CD4-positive, alpha-beta T cell treated with Interleukin-10 for 1 hour (primary cell): ENCODE data around the gene EXOC1.
"Not testable (repeated sequence)": the region's sequence is repeated elsewhere in the genome, so short reads cannot be mapped to it uniquely, and the experiment has no call there.

Experiments
- DNase-seq: peaks from one replicate; pipeline ENCODE4 v3.0.0-alpha.2; 2020

Gene EXOC1

GRCh38 chr4:55912249-55912648 lies 58.8 kb downstream of the EXOC1 start:
- no peak for DNase-seq

- no peak for DNase-seq
Observed at GRCh38 chr4:55920571-55920970, 67.1 kb downstream of the EXOC1 start.

- no peak for DNase-seq
Observed at GRCh38 chr4:55921093-55921492, 67.6 kb downstream of the EXOC1 start.

GRCh38 chr4:55925241-55925640 lies 71.8 kb downstream of the EXOC1 start:
- no peak for DNase-seq

- no peak for DNase-seq
Observed at GRCh38 chr4:55926610-55927009, 73.2 kb downstream of the EXOC1 start.

DNA sequence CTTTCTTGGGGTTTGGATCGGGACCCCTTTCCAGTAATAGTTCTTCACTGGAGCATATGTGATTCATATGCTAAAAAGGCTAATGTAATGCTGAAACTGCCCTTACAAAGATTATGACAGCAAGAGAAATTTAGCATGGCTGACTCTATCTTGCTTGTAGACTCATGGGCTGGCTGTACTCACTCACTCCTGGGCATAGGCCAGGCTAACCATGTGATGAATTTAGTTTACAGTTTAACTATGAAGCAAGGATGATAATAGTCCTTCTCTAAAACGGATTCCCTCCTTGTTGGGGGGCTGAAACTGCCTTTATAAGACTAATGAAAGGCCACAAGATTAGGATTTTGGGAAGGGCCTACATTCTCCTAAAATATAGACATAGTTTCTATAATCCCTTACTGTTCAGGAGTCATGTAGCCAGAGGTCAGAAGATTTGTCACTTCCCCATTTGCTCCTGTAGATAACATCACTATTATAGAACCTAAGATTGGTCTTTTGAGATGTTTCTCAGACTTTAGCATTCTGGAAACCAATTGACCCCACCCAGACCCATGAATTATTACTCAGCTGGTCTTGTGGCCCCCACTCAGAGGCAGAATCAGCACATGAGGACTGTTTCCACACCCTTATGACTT lies 74.5 kb downstream of the EXOC1 start:
- DNase-seq = no peak

GRCh38 chr4:55928846-55929245 lies 75.4 kb downstream of the EXOC1 start:
- no peak for DNase-seq

DNA sequence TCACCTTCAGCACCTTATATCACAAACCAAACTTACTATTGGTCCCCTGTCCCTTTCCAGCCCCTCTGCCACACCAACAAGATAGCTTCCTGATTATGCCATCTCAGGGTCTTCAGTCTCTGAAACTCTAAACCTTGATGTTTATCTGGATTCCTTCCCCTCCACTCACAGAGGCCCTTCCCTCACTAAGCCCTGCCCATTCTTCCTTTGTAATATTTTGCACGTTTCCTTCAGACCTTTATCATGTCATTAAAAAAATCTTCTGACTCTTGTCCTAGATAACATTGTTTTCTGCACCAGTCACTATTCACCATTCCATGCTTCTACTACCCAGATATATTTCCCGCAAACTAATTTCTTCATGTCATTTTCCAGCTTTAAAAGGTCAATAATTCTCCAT lies 77.6 kb downstream of the EXOC1 start:
- no peak for DNase-seq

- DNase-seq = no peak
Observed at GRCh38 chr4:55931833-55932232, 78.4 kb downstream of the EXOC1 start.

DNA sequence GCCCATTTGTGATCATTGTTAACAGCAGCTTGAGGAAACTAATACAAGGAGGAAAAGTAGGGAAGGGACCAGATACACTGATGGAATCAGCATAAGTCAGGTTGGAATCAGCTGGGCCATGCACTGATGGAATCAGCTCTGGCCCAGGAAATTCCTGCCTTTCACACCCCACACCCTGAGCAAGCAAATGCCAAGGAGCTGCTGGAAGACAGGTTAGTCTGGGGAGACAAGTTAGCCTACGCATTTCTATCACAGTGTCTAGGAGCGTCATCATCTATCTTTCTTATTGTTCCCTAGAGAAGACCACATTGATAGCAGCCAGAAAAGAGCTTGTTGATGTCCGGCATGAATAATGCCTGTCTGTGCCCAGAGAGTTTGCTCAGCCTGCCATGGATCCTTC lies 79.1 kb downstream of the EXOC1 start:
- DNase-seq = no peak

GRCh38 chr4:55933611-55934010 lies 80.2 kb downstream of the EXOC1 start:
- DNase-seq = no peak

DNA sequence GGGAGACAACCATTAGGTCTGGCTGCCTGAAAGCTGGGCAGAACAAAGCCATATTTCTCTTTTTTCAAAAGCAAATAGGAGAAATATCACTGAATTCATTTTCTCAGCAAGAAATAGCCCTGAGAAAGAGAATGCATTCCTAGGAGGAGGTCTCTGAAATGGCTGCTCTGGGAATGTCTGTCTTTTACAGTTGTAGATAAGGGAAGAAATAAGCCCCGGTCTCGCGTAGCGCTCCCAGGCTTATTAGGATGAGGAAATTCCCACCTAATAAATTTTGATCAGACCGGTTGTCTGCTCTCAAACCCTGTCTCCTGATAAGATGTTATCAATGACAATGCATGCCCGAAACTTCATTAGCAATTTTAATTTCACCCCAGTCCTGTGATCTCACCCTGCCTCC lies 82.5 kb downstream of the EXOC1 start:
- DNase-seq = not testable (repeated sequence)

DNA sequence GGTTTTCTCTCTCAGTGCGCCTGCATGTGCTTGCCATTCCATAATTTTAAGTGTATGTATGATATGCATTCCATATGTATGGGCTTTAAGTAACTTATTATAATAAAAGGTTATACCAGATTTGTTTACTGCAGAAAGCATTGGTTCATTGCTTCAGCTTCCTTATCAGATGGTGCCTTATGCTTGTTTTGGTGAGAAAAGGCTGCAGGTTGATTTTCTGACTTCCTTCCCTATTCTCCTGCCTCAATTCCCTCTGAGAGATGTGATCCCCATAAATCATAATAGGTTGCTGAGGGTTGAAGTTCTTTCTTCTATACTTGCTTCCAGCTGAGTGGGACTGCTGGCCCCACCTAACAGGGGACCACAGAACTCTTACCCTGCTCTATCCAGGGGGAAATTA lies 85.0 kb downstream of the EXOC1 start:
- DNase-seq = no peak

GRCh38 chr4:55939421-55939820 lies 86.0 kb downstream of the EXOC1 start:
- DNase-seq = no peak

- DNase-seq = no peak
Observed at GRCh38 chr4:55941881-55942396, 88.5 kb downstream of the EXOC1 start.

GRCh38 chr4:55947254-55947882 lies 93.9 kb downstream of the EXOC1 start:
- no peak for DNase-seq

- peak; percentile 80 for DNase-seq
Observed at GRCh38 chr4:55947912-55948725, 94.7 kb downstream of the EXOC1 start.

DNA sequence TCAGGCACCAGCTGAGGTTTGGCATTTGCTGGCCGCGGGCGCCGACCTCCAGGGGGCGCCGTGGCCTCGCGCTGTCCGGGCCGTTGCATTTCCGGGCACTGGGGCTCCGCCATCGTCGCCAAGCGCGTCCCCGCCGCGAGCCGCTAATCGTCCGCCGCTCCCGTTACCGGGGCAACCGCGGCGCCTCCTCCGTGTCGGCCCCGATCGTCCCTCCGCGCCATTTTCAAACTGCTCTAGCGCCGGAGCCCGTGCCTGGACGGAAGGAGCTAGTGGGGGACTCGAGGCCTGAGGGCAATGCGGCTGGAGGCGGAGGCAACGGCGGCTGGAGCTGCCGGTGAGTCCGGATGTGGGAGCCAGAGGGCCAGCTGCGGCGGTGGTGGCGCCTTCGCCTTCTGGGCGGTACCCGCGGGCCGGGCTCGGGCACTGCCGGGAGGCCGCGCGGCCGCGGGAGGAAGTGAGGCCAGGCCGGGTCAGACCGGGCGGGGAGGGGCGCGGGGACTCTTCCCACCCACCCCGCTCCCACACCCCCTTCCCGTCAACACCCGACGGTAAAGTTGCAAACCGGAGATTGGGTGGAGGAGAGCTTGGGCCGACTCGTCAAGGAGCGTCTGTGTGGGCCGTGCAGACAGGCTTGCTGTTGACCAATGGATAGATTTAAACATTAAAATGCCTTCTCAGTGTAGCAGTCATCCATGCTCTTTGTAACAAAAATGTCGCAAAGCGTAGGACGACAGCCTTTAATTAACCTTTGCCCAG lies 95.5 kb downstream of the EXOC1 start, which contains the start of gene CEP135:
TSS of gene CEP135 (plus strand) at position 220 of the 756 bp plus-strand sequence. CDS start 3,186 bp downstream, outside the sequence.
- peak; percentile 94 for DNase-seq

DNA sequence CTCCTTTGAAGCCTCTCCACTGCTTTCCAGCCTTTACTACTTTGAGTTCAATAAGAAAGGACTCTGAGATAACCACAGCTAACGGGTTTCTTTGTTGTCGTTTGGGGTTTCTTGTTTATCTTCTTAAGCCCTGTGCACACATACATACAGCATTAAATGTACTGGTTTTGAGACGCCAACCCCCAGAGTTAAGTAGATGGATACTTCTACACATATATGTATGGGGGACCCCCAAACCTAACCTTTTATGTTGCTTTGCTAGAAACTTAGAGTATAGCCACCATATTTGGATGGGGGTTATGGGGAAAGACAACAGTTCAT lies 96.0 kb downstream of the EXOC1 start:
- DNase-seq = no peak

DNA sequence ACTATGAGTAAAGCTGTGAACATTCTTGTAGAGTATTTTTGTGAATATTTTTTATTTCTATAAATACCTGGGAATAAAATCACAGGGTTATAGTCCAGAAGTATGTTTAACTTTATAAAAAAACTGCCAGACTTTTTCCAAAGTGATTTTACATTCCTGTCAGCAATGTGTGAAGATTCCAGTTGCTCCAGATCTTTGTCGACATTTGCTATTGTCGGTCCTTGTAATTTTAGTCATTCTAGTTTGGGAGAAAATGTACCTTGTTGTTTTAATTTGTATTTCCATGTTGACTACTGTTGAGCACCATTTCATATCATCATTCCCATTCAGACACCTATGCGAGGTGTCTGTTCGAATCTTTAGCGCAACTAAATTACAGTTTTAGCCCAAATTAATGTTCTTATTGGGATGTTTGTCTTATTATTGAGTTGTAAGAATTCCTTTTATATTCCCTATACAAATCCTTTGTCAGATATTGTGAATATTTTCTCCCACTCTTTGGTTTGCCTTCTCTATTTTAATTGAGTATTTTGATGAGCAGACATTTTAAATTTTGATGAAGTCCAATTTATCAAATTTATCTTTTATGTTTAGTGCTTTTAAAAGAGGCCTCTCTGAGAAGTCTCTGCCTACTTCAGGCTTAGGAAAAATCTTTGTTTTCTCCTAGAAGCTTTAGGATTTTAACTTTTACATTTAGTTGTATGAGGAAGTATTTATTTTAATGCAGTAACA lies 97.9 kb downstream of the EXOC1 start:
- DNase-seq = no peak
